ENCODE results near the gene YIF1B. TPM values are rescaled to one million over a fixed set of nuclear protein-coding genes. Genes with fewer than 3 reads are reported as not detected.

The YIF1B gene
- total RNA-seq, 2 donors from 2014 or later = 14.9 to 31.0 TPM

DNA sequence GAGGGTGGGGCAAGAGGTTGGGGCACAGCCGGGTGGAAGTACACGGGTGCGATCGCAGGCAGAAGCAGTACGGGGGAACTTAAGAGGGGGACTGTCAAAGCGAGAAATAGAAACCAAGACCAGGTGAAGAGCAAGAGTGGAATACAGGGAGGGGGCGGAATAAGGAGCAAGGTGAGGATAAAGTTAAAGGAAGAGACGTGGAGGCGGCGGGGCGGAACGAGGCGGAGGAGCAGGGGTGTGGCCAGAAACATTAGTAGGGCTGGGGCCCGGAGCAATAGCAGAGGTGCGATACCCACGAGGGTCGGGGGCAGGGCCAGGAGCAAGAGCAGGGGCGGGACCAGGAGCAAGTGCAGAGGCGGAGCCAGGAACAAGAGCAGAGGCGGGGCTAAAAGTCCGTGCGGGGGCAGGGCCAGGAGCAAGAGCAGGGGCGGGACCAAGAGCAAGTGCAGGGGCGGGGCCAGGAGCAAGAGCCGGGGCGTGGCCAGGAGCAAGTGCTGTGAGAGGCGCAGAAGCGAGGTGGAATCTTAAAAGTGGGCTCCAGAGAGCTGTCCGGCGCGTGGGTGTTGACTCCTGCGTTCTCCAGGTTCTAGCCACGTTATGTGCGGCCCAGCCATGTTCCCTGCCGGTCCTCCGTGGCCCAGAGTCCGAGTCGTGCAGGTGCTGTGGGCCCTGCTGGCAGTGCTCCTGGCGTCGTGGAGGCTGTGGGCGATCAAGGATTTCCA lies 21.1 kb upstream of the YIF1B start:
- DNase-seq (ENCODE audit: low spot score) (peak; percentile 90), ATAC-seq (ENCODE audit: insufficient number of reproducible peaks, low FRiP score, low read depth) (peak; percentile 70)
- peaks cover 5 to 28% of the 10 kb centered on the region in 2 donors for H3K4me1 ChIP-seq (ENCODE audit: control insufficient read depth in 1 of 2, low read depth in 2 of 2)
- H3K27me3 ChIP-seq (replicated peaks; ENCODE audit: insufficient read depth) = no peaks in the 10 kb centered on the region
- H3K4me3 ChIP-seq = peak overlapping the region; percentile 96
- H3K9me3 ChIP-seq = no peaks in the 10 kb centered on the region
- peaks cover 4% of the 10 kb centered on the region for H3K36me3 ChIP-seq
- H3K27ac ChIP-seq = peak overlapping the region; percentile 90 to 93
- TF ChIP-seq CTCF (IDR thresholded peaks at IDR 0.05) = no peak

GRCh38 chr19:38335949-38336637 lies 20.3 kb upstream of the YIF1B start:
- ATAC-seq (ENCODE audit: insufficient number of reproducible peaks, low FRiP score, low read depth) = peak; percentile 87
- H3K27ac ChIP-seq = peak overlapping the region; percentile 90 to 93
- no peak for TF ChIP-seq CTCF (IDR thresholded peaks at IDR 0.05)
- peaks cover 5 to 28% of the 10 kb centered on the region in 2 donors for H3K4me1 ChIP-seq (ENCODE audit: control insufficient read depth in 1 of 2, low read depth in 2 of 2)
- peaks cover 4% of the 10 kb centered on the region for H3K36me3 ChIP-seq
- no peaks in the 10 kb centered on the region for H3K9me3 ChIP-seq
- peak overlapping the region; percentile 96 for H3K4me3 ChIP-seq
- peak; percentile 85 for DNase-seq (ENCODE audit: low spot score)
- H3K27me3 ChIP-seq (replicated peaks; ENCODE audit: insufficient read depth) = no peaks in the 10 kb centered on the region

DNA sequence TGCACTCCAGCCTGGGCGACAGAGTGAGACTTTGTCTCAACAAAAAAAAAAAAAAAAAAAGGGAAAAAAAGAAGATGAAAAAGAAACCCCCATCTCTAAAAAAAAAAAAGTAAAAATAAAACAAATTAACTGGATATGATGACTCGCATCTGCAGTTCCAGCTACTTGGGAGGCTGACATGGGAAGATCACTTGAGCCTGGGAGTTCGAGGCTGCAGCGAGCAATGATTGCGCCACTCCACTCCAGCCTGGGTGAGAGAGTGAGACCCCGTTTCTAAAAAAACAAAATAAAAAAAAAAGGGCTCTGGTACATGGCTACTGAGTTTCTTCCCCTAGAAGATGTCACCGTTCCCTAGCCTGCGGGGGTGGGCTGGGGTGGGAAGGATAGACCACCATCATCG lies 17.5 kb upstream of the YIF1B start:
- H3K4me3 ChIP-seq = no peak overlapping the region
- peaks cover 3% of the 10 kb centered on the region for H3K36me3 ChIP-seq
- no peak for TF ChIP-seq CTCF (IDR thresholded peaks at IDR 0.05)
- H3K27me3 ChIP-seq (replicated peaks; ENCODE audit: insufficient read depth) = no peaks in the 10 kb centered on the region
- DNase-seq (ENCODE audit: low spot score) (no peak), ATAC-seq (ENCODE audit: insufficient number of reproducible peaks, low FRiP score, low read depth) (no peak)
- no peaks in the 10 kb centered on the region for H3K9me3 ChIP-seq
- H3K27ac ChIP-seq = no peak overlapping the region
- H3K4me1 ChIP-seq (ENCODE audit: control insufficient read depth in 1 of 2, low read depth in 2 of 2) = peaks cover 5 to 16% of the 10 kb centered on the region in 2 donors

DNA sequence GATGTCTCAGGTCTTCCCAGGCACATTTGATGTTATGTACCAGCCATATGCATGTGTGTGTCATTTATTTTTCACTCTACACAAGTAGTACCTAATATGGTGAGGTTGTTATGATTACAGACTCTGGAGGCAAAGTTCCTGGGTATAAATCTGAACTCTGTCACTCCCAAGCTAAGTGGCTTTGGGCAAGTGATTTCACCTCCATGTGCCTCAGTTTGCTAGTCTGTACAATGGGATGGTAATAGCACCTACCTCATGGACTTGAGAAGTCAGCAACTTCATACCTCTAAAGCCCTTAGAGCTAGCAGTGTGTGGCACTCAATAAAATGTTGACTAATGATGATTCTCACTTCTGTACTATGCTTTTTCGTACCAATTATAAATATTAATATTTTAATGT lies 16.0 kb upstream of the YIF1B start:
- H3K4me1 ChIP-seq (ENCODE audit: control insufficient read depth in 1 of 2, low read depth in 2 of 2) = peaks cover 0 to 3% of the 10 kb centered on the region in 2 donors
- no peak overlapping the region for H3K27ac ChIP-seq
- H3K4me3 ChIP-seq = no peak overlapping the region
- DNase-seq (ENCODE audit: low spot score) = no peak
- no peak for TF ChIP-seq CTCF (IDR thresholded peaks at IDR 0.05)
- no peak for ATAC-seq (ENCODE audit: insufficient number of reproducible peaks, low FRiP score, low read depth)
- H3K36me3 ChIP-seq = peaks cover 18% of the 10 kb centered on the region
- H3K9me3 ChIP-seq = no peaks in the 10 kb centered on the region
- H3K27me3 ChIP-seq (replicated peaks; ENCODE audit: insufficient read depth) = no peaks in the 10 kb centered on the region

DNA sequence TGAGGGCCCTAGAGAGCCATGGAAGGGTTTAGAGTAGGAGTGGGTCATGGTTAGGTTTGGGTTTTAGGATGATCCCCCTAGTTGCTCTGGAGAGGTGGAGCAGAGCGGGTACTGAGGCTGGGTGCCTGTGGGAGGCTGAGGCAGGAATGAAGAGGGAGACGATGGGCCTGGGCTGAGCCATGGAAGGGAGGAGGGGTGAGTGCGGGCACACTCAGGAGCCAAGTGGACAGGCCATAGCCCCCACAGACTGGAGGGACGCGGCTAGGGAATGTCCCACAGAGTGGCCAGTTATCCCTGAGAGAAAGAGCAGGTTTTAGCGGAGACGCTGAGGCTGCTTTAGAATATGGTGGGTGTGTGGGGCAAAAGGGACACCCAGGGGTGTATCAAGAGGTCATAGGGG lies 13.9 kb upstream of the YIF1B start:
- no peak overlapping the region for H3K4me3 ChIP-seq
- no peaks in the 10 kb centered on the region for H3K4me1 ChIP-seq (ENCODE audit: control insufficient read depth in 1 of 2, low read depth in 2 of 2)
- no peak for TF ChIP-seq CTCF (IDR thresholded peaks at IDR 0.05)
- DNase-seq (ENCODE audit: low spot score) (no peak), ATAC-seq (ENCODE audit: insufficient number of reproducible peaks, low FRiP score, low read depth) (no peak)
- no peaks in the 10 kb centered on the region for H3K27me3 ChIP-seq (replicated peaks; ENCODE audit: insufficient read depth)
- no peaks in the 10 kb centered on the region for H3K9me3 ChIP-seq
- H3K27ac ChIP-seq = no peak overlapping the region
- peaks cover 27% of the 10 kb centered on the region for H3K36me3 ChIP-seq

All from thoracic aorta (tissue), 2 donors.